Body of pancreas (tissue), 4 donors: Measurements from ENCODE around the gene RFFL. TPM values are rescaled to one million over a fixed set of nuclear protein-coding genes. Genes with fewer than 3 reads are reported as not detected.

Experiments
- ATAC-seq: fragments of 150-250 bp; one replicate; pipeline ENCODE4 v1.9.1; 2016
- DNase-seq, 4 donors: peaks; one replicate each; pipeline ENCODE4 v3.0.0-alpha.2; 2019
- H3K27ac ChIP-seq, 4 donors: fragments of 200-600 bp; sonication (generic); 1 replicate in 3 of 4; 2 replicates in 1 of 4; pipeline versions ENCODE4 v1.5.1 to v1.6.1; 2016 to 2019; ENCODE audit warnings: mild to moderate bottlenecking in 1 of 4, mixed read lengths in 1 of 4, moderate library complexity in 1 of 4
- H3K27me3 ChIP-seq, 2 donors: fragments of 200-600 bp; sonication (generic); one replicate each; pipeline ENCODE4 v1.6.0; 2016; ENCODE audit warnings: mild to moderate bottlenecking in 1 of 2
- H3K36me3 ChIP-seq, 2 donors: fragments of 200-600 bp; sonication (generic); replicated peaks in 1 of 2; 2 replicates each; pipeline ENCODE4 v1.5.1; 2016; ENCODE audit warnings: low read depth in 2 of 2; ENCODE audit not compliant: insufficient read depth in 1 of 2
- H3K4me1 ChIP-seq: fragments of 200-600 bp; sonication (generic); one replicate; pipeline ENCODE4 v1.6.0; 2016
- H3K4me3 ChIP-seq, 2 donors: fragments of 200-600 bp; sonication (generic); 1 replicate in 1 of 2; 2 replicates in 1 of 2; pipeline ENCODE4 v1.5.1; 2016 to 2019
- H3K9me3 ChIP-seq, 3 donors: fragments of 200-600 bp; sonication (generic); 1 replicate in 2 of 3; 2 replicates in 1 of 3; pipeline ENCODE4 v1.5.1; 2016
- CTCF ChIP-seq, 7 experiments: fragments of 450-650 bp in 4 of 7; fragments of 200-600 bp in 3 of 7; sonication (generic) in 3 of 7; IDR thresholded peaks; one replicate each; pipeline ENCODE4 v1.5.1; 2016 to 2019; ENCODE audit warnings: antibody characterized with exemption in 7 of 7
- POLR2A ChIP-seq, 3 donors: fragments of 450-650 bp; IDR thresholded peaks; one replicate each; pipeline ENCODE4 v1.6.1; 2016; ENCODE audit warnings: antibody characterized with exemption in 3 of 3, mild to moderate bottlenecking in 2 of 3
- WGBS, 2 donors: methylation state at CpG; one replicate each; pipeline ENCODE4 v1.1.5; 2017; 5-methylcytosine and 5-hydroxymethylcytosine counted together
- intact Hi-C: fragments of 100-400 bp; cut with DNase I; formaldehyde crosslinking; loops from one replicate; pipeline ENCODE4 v1.15.1; 2023
- total RNA-seq, 2 donors: library from RNA; depleted of rRNA; stranded (reverse); fragments of >200 nt; gene quantifications; one replicate each; pipeline ENCODE4 v1.1.0, GENCODE V29; 2016

The RFFL gene
- total RNA-seq, 2 donors from 2014 or later = 11.9 to 17.8 TPM

DNA sequence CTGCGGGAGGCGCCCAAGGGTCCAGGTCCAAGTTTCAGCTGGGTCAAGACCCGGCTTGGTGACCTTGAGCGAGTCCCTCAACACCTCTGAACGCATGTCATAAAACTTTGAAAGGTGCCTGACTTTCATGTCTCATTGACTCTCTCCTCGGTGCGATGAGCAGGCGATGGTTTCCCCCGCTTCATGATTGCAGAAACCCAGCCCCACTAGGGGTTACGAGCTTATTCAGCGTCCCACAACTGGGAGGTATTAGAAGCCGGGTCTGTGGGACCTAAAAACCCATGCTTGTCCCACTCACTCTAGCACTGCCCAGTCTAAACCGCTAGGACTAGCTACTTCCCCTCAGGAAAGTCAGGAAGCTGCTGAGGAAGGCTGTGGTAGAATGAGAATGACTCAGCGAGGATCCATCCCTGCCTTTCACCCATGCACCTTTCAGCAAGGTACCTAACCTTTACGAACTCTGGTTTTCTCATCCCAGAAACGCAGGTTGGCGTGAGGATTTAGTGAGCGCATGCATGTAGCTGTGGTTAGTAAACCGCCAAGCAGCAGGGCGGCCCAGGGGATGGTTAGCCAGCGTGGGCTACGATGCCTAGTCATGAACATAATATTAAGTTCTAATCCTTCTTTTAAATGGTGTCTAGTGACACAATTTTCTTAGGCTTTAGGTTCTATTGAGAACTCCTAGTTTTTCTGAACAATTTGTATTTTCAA, 26.2 kb upstream of the RFFL start:
- peaks cover 25% of the 10 kb centered on the region for H3K4me1 ChIP-seq
- peak overlapping the region in 2 of 4 donors; percentile 89 to 94 for H3K27ac ChIP-seq
- DNase-seq (no peak), ATAC-seq (peak; percentile 2)
- H3K9me3 ChIP-seq = no peaks in the 10 kb centered on the region
- no peak overlapping the region for H3K4me3 ChIP-seq
- TF ChIP-seq POLR2A (IDR thresholded peaks at IDR 0.05) (no peak), CTCF (IDR thresholded peaks at IDR 0.05) (peak in 2 of 7 experiments; percentile 18 to 29)
- intact Hi-C loops = no loop called here
- no peaks in the 10 kb centered on the region for H3K36me3 ChIP-seq
- 36 to 88% methylated on average over 10 to 22 of the region's 22 CpGs for WGBS, 2 donors
- H3K27me3 ChIP-seq = no peaks in the 10 kb centered on the region

GRCh38 chr17:35088881-35089585, 25.5 kb upstream of the RFFL start:
- Histone ChIP-seq H3K9me3 (no peaks in the 10 kb centered on the region), H3K4me3 (peak overlapping the region; percentile 71 to 84), H3K27ac (peak overlapping the region; percentile 63 to 94 (median 87)), H3K36me3 (no peaks in the 10 kb centered on the region), H3K4me1 (peaks cover 25% of the 10 kb centered on the region), H3K27me3 (no peaks in the 10 kb centered on the region)
- peak; percentile 91 for ATAC-seq
- TF ChIP-seq CTCF (IDR thresholded peaks at IDR 0.05) = peak; percentile 63 to 97 (median 86)
- peak in 2 of 3 donors; percentile 37 to 39 for TF ChIP-seq POLR2A (IDR thresholded peaks at IDR 0.05)
- peak; percentile 87 to 92 (median 89) for DNase-seq
- 0% methylated on average over 1 to 52 of the region's 80 CpGs for WGBS, 2 donors
- intact Hi-C loops = no loop called here

- Histone ChIP-seq H3K4me3 (peak overlapping the region; percentile 71 to 84), H3K27ac (peak overlapping the region; percentile 63 to 94 (median 87)), H3K36me3 (no peaks in the 10 kb centered on the region), H3K27me3 (no peaks in the 10 kb centered on the region), H3K4me1 (peaks cover 25% of the 10 kb centered on the region), H3K9me3 (no peaks in the 10 kb centered on the region)
- TF ChIP-seq CTCF (IDR thresholded peaks at IDR 0.05) (peak in 2 of 7 experiments; percentile 18 to 19), POLR2A (IDR thresholded peaks at IDR 0.05) (peak in 2 of 3 donors; percentile 46 to 63)
- WGBS, 2 donors = 0% methylated on average over 16 to 26 of the region's 26 CpGs
- ATAC-seq (peak; percentile 46), DNase-seq (peak; percentile 51 to 61 (median 54))
- intact Hi-C loops = no loop called here
These were observed 24.9 kb upstream of the RFFL start for GRCh38 chr17:35088356-35088880.

DNA sequence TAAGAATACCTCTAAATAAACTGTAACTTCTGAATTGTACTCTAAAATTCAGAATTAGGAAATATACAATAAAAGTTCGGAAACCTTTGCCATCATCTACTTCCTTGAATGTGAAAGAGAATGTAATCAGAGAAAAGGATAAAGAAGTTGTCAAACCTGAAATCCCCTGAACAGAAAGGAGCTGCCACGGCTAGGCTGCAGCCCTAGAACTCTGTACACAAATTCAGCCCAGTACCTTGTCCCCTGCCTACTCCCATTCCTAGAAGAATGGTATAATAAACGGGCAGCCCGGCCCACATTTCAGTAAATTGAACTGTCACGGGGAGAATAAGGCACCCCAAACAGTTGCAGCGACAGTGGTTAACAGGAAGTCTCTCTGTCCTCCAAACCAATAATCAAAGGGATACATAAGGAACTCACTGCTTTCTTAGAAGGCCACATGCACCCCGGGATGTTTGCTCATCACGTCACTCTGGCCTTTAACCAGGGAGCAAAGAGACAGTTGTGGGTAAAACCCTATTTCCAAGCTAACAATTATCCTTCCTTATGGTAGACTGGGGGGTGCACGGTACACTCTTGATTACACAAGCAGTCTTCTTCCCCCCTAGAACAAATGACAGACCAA, 24.3 kb upstream of the RFFL start:
- ATAC-seq = peak; percentile 19
- Histone ChIP-seq H3K36me3 (no peaks in the 10 kb centered on the region), H3K4me1 (peaks cover 30% of the 10 kb centered on the region), H3K9me3 (no peaks in the 10 kb centered on the region), H3K4me3 (peak overlapping the region; percentile 71 to 84), H3K27ac (peak overlapping the region; percentile 63 to 94 (median 87)), H3K27me3 (no peaks in the 10 kb centered on the region)
- DNase-seq = peak; percentile 23 to 48 (median 35)
- WGBS, 2 donors = 2 to 3% methylated on average over 9 of the region's 9 CpGs
- TF ChIP-seq CTCF (IDR thresholded peaks at IDR 0.05) (peak in 1 of 7 experiments; percentile 4), POLR2A (IDR thresholded peaks at IDR 0.05) (peak in 2 of 3 donors; percentile 24 to 32)
- intact Hi-C loops = no loop called here
